Endothelial cell of umbilical vein (primary cell): ENCODE results near the gene FGD5. TPM values are rescaled to one million over a fixed set of nuclear protein-coding genes. Genes with fewer than 3 reads are reported as not detected.

Experiments
- BruUV-seq: library from RNA; stranded (reverse); fragments of 400-500 nt; replicated peaks from 2 replicates; lab custom pipeline; 2021; lab: Mats Ljungman, UMichigan
- CTCF ChIA-PET: fragments of 300-600, 350-600 bp; sonication (Branson Sonifier 250); formaldehyde crosslinking; loops from one replicate; lab custom pipeline; 2021; ENCODE audit warnings: antibody characterized with exemption, inconsistent platforms; lab: Charles Lee
- POLR2A ChIA-PET: fragments of 300-600, 350-600 bp; sonication (Branson Sonifier 250); formaldehyde crosslinking; loops from one replicate; lab custom pipeline; 2021; ENCODE audit warnings: antibody characterized with exemption, inconsistent platforms; lab: Charles Lee
- DNase-seq: peaks from one replicate; pipeline ENCODE4 v3.0.0-alpha.2; 2011; ENCODE audit warnings: low read depth, low spot score
- FAIRE-seq: peaks from 2 replicates; lab custom pipeline; 2011; peaks lifted over from hg19 to GRCh38; lab: Jason Lieb, UNC
- H2AFZ ChIP-seq: 2 replicates; pipeline ENCODE4 v1.6.0; 2012; ENCODE audit warnings: low read depth, low read length, control low read depth, inconsistent platforms
- H3K27ac ChIP-seq: 2 replicates; pipeline ENCODE4 v1.5.1; 2011; ENCODE audit warnings: low read depth, mild to moderate bottlenecking, control low read depth, low read length, moderate library complexity; ENCODE audit not compliant: insufficient read depth
- H3K27me3 ChIP-seq, 2 experiments: 2 replicates each; pipeline versions ENCODE4 v1.6.0 to v1.6.1; 2011; ENCODE audit warnings: low read length in 2 of 2, mixed read lengths in 1 of 2; ENCODE audit not compliant: control insufficient read depth in 2 of 2, insufficient read depth in 2 of 2
- H3K36me3 ChIP-seq, 2 experiments: 2 replicates in 1 of 2; 3 replicates in 1 of 2; pipeline ENCODE4 v1.5.1; 2011; ENCODE audit warnings: low read length in 2 of 2, mild to moderate bottlenecking in 1 of 2, moderate library complexity in 1 of 2; ENCODE audit not compliant: control insufficient read depth in 2 of 2, insufficient read depth in 2 of 2; ENCODE audit errors: extremely low read depth in 1 of 2
- H3K4me1 ChIP-seq: 3 replicates; pipeline ENCODE4 v1.5.1; 2011; ENCODE audit warnings: mild to moderate bottlenecking, low read length; ENCODE audit not compliant: control insufficient read depth, insufficient read depth; ENCODE audit errors: extremely low read depth
- H3K4me2 ChIP-seq: 2 replicates; pipeline ENCODE4 v1.6.1; 2011; ENCODE audit warnings: low read length, control low read depth, mixed read lengths; ENCODE audit not compliant: insufficient read depth
- H3K4me3 ChIP-seq, 3 experiments: fragments of 200-600 bp in 1 of 3; sonication (generic), shearing (Covaris generic) in 1 of 3; replicated peaks in 1 of 3; 2 replicates each; pipeline ENCODE4 v1.5.1; 2011 to 2016; ENCODE audit warnings: control low read depth in 3 of 3, low read length in 3 of 3, mild to moderate bottlenecking in 2 of 3, inconsistent platforms in 1 of 3, low read depth in 1 of 3, moderate library complexity in 1 of 3; ENCODE audit not compliant: insufficient read depth in 1 of 3
- H3K79me2 ChIP-seq: 2 replicates; pipeline ENCODE4 v1.6.0; 2012; ENCODE audit warnings: low read length, inconsistent platforms; ENCODE audit not compliant: control insufficient read depth, insufficient read depth
- H3K9ac ChIP-seq: replicated peaks from 2 replicates; pipeline ENCODE3; 2011; ENCODE audit warnings: low read length, control low read depth; ENCODE audit not compliant: insufficient read depth; ENCODE audit errors: extremely low read depth
- H3K9me1 ChIP-seq: replicated peaks from 3 replicates; pipeline ENCODE4 v1.6.0; 2011; ENCODE audit warnings: mild to moderate bottlenecking, low read length; ENCODE audit not compliant: control insufficient read depth, insufficient read depth; ENCODE audit errors: extremely low read depth
- H3K9me3 ChIP-seq: replicated peaks from 2 replicates; pipeline ENCODE4 v1.5.1; 2012; ENCODE audit warnings: low read length, inconsistent platforms; ENCODE audit not compliant: control insufficient read depth, insufficient read depth
- H4K20me1 ChIP-seq: replicated peaks from 2 replicates; pipeline ENCODE3; 2011; ENCODE audit warnings: mild to moderate bottlenecking, low read length; ENCODE audit not compliant: control insufficient read depth, insufficient read depth; ENCODE audit errors: extremely low read depth
- EZH2 ChIP-seq: IDR thresholded peaks from 2 replicates; pipeline ENCODE4 v1.6.1; 2012; ENCODE audit warnings: borderline replicate concordance, low read depth, mild to moderate bottlenecking, moderate library complexity, low read length, inconsistent platforms; ENCODE audit not compliant: severe bottlenecking
- FOS ChIP-seq: IDR thresholded peaks from 2 replicates; pipeline ENCODE4 v1.6.1; 2011; ENCODE audit warnings: mild to moderate bottlenecking, low read length, moderate library complexity, borderline replicate concordance; ENCODE audit not compliant: insufficient read depth
- GATA2 ChIP-seq: IDR thresholded peaks from 2 replicates; pipeline ENCODE4 v1.7.0; 2011; ENCODE audit warnings: low read depth, mild to moderate bottlenecking, moderate library complexity, mixed read lengths, low read length; ENCODE audit not compliant: insufficient read length, insufficient read depth
- JUN ChIP-seq: IDR thresholded peaks from 2 replicates; pipeline ENCODE4 v1.6.1; 2011; ENCODE audit warnings: borderline replicate concordance, low read depth; ENCODE audit not compliant: insufficient read length, insufficient read depth
- MAX ChIP-seq: IDR thresholded peaks from 2 replicates; pipeline ENCODE4 v1.6.1; 2011; ENCODE audit not compliant: insufficient read depth, insufficient read length
- MYC ChIP-seq: IDR thresholded peaks from one replicate; pipeline ENCODE4 v1.6.1; 2011; ENCODE audit warnings: mild to moderate bottlenecking, low read depth, low read length
- POLR2A ChIP-seq: IDR thresholded peaks from 2 replicates; pipeline ENCODE4 v1.6.1; 2012; ENCODE audit warnings: low read depth, mild to moderate bottlenecking, control low read depth, low read length
- POLR2AphosphoS5 ChIP-seq: IDR thresholded peaks from 2 replicates; pipeline ENCODE4 v1.6.1; 2012; ENCODE audit warnings: low read depth, mild to moderate bottlenecking, control low read depth, low read length, moderate library complexity; ENCODE audit not compliant: insufficient read depth
- dilution Hi-C: fragments of 300-500 bp; cut with MboI; formaldehyde crosslinking; loops from one replicate; pipeline ENCODE4 v1.15.0; 2019; ENCODE audit warnings: low sequenced_read_pairs; ENCODE audit not compliant: extremely low pct_ligation_motif_present
- intact Hi-C: fragments of 100-400 bp; cut with micrococcal nuclease; formaldehyde crosslinking; loops from one replicate; pipeline ENCODE4 v1.10.0; 2022
- polyA plus RNA-seq, 4 experiments: library from polyadenylated mRNA; depleted of rRNA in 3 of 4; stranded (reverse) in 3 of 4; unstranded in 1 of 4; fragments of >200 nt; gene quantifications; 2 replicates each; pipeline versions ENCODE4 v1.2.1 to v1.2.3, GENCODE V29; 2011 to 2012; ENCODE audit warnings: missing spikeins in 1 of 4
- total RNA-seq: library from RNA; stranded (reverse); gene quantifications from 2 replicates; pipeline ENCODE4 v1.2.3, GENCODE V29; 2021
- TF ChIP-seq, protein P1 (sequence below), 2 donors: IDR thresholded peaks; 1 replicate in 1 of 2; 2 replicates in 1 of 2; pipeline ENCODE4 v1.5.1; 2011; ENCODE audit warnings: low read length in 2 of 2, mild to moderate bottlenecking in 2 of 2, moderate library complexity in 2 of 2, control low read depth in 1 of 2, inconsistent platforms in 1 of 2, low read depth in 1 of 2; ENCODE audit not compliant: insufficient read depth in 1 of 2; ENCODE audit errors: extremely low read depth in 1 of 2

The FGD5 gene
- total and polyA plus RNA-seq, 2 donors (not counting 3 experiments of a cell fraction or from before 2014, with no cell fraction given) = 49.6 to 134 TPM

GRCh38 chr3:14907043-14907966, 88.5 kb downstream of the FGD5 start:
- FAIRE-seq (peak; percentile 35), DNase-seq (no peak)
- Histone ChIP-seq H3K9me1 (no peaks in the 10 kb centered on the region), H3K79me2 (no peaks in the 10 kb centered on the region), H3K27me3 (no peaks in the 10 kb centered on the region), H3K27ac (no peak overlapping the region), H3K36me3 (peaks cover 4 to 54% of the 10 kb centered on the region in 2 experiments), H3K9me3 (no peaks in the 10 kb centered on the region), H3K4me2 (no peak overlapping the region), H3K4me1 (no peaks in the 10 kb centered on the region), H3K9ac (no peak overlapping the region), H2AFZ (no peak overlapping the region), H3K4me3 (no peak overlapping the region), H4K20me1 (no peaks in the 10 kb centered on the region)
- dilution Hi-C loops = no loop called here
- CTCF ChIA-PET = no interaction called here
- TF ChIP-seq MYC = no peak
- TF ChIP-seq GATA2 = no peak
- TF ChIP-seq FOS = no peak
- TF ChIP-seq, protein P1, sequence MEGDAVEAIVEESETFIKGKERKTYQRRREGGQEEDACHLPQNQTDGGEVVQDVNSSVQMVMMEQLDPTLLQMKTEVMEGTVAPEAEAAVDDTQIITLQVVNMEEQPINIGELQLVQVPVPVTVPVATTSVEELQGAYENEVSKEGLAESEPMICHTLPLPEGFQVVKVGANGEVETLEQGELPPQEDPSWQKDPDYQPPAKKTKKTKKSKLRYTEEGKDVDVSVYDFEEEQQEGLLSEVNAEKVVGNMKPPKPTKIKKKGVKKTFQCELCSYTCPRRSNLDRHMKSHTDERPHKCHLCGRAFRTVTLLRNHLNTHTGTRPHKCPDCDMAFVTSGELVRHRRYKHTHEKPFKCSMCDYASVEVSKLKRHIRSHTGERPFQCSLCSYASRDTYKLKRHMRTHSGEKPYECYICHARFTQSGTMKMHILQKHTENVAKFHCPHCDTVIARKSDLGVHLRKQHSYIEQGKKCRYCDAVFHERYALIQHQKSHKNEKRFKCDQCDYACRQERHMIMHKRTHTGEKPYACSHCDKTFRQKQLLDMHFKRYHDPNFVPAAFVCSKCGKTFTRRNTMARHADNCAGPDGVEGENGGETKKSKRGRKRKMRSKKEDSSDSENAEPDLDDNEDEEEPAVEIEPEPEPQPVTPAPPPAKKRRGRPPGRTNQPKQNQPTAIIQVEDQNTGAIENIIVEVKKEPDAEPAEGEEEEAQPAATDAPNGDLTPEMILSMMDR (IDR thresholded peaks at IDR 0.05; ENCODE audit: extremely low read depth in 1 of 2, insufficient read depth in 1 of 2, low read depth in 1 of 2, low read length in 2 of 2) = no peak
- no peak for TF ChIP-seq POLR2AphosphoS5
- TF ChIP-seq EZH2 = no peak
- TF ChIP-seq MAX = no peak
- no peak for TF ChIP-seq POLR2A
- TF ChIP-seq JUN = no peak
- intact Hi-C loops = no loop called here
- BruUV-seq = no TSS peak
- POLR2A ChIA-PET = no interaction called here
